ENCODE measurements around the gene TBCD.
A peak's percentile ranks its signal among the peaks of the same experiment; 100 is the strongest.

TBCD gene

DNA sequence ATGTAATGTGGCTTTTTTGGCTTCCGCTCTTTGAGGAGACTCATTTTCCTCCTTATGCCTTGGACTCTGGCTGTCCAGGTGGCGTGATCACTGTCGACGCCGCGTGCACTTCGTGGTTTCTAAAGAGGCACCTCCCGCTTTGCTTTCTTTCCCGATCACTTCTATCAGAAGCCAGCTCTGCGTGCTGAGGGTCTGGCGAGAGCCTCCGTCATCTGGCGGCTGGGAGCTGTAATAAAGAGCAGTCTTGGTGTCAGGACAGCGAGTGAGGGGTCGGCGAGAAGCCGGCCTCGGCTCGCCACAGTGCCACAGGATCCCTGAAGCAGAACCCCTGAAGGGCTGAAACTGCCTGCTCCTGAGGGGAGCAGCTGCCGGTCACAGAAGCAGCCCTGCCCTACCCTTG is 80.5 kb downstream of the TBCD start:
- no peak for DNase-seq (ENCODE audit: low read depth)

DNA sequence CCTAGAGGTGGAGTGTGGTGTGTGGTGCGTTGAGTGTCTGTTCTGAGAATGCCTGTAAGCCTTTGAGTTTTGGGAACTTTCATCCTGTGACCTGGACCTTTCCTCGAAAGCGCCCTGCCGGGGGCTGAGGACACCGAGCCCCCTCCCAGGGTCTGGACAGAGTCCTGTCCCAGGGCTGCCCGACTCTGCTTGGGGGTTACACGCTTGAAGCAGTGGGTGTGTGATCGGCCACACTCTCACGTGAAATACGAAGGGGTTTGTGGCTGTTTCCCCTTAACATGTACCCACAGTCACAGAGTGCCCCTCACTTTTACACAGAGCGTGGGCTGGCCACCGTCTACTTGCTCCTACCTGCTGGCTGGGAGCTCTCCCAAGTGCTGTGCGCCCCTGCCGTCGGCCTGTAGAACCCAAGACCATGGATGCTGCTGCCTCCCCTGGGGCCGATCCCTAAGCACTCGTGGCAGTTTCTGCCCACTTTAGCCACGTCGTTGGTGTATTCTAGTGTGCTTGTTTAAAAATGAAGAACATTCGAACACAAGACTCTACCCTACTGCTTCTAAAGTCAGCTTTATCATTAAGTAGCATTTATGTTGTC is 81.1 kb downstream of the TBCD start:
- no peak for DNase-seq (ENCODE audit: low read depth)

DNA sequence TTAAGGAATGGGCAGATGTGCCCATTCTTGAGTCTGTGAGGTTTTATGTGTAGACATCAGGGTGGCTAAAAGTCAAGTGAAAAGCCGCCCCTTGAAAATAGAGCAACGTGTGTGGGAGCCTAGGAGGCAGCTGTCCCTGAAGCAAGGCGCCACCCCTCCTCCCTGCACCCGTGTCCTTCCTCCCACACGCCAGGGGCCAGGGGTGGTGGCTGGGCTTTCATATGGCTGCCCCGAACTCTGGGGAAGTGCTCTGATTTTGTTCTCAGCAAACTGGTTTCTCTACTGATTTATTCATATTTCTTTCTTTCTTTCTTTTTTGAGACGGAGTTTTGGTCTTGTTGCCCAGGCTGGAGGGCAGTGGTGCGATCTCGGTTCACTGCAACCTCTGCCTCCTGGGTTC is 83.3 kb downstream of the TBCD start:
- no peak for DNase-seq (ENCODE audit: low read depth)

DNA sequence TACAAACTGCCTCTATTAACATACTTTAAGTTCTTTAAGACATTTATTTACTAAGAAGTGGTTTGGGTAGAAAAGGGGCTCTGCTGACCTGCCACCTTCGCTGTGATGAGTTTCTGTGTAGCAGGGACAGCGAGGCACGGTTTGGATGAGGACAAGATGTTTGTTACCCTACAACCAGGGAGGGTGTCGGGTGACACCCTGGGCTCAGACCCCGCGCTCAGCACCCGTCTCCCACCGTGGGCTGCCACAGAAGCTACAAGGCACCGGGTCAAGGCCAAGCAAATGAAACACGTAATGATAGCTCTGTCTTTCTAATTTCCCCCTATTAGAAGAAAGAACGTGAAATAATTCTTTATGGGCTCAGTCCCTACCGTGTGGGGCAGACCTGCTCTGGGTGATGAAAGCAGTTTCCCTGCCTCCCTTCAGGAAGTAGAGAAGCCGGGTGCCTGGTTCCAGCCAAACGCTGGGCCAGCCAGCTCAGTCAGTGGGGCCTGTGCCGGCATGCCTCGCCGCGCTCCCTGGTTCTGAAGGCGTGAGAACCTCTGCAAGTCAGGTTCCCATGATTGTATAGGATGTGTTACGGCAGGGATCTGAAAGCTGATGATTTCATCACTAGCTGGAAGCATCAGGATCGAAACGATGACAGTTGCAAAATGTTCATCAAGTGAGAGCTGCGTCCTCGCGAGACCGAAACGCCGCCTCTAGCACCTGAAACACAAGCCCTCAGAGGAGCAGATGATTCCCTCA is 84.1 kb downstream of the TBCD start:
- DNase-seq (ENCODE audit: low read depth): no peak

DNA sequence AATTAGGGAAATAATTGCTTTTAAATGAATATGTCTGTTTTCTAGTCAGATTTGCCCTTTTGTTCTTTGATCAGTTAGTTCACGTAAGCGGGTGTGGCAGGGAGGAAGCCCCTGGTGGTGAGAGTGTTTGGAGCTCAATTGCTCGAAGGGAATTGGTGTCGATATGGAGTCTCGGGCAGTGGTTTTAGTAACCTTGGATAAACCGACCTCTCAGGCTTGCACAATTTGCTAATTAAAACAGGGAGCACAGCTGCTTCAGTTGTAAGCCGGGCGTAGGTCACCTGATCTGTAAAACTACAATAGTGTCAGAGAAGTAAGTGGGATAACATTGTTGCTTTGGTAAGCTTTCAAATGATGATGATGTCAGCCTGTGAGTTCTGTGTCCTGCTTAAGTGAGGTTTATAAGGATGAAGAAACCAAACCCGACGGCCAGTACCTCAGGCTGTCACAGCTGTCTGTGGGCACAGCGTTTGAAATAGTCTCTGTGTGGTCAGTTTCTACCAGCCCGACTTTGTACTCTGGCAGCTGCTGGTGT is 85.0 kb downstream of the TBCD start:
- DNase-seq (ENCODE audit: low read depth): no peak

DNA sequence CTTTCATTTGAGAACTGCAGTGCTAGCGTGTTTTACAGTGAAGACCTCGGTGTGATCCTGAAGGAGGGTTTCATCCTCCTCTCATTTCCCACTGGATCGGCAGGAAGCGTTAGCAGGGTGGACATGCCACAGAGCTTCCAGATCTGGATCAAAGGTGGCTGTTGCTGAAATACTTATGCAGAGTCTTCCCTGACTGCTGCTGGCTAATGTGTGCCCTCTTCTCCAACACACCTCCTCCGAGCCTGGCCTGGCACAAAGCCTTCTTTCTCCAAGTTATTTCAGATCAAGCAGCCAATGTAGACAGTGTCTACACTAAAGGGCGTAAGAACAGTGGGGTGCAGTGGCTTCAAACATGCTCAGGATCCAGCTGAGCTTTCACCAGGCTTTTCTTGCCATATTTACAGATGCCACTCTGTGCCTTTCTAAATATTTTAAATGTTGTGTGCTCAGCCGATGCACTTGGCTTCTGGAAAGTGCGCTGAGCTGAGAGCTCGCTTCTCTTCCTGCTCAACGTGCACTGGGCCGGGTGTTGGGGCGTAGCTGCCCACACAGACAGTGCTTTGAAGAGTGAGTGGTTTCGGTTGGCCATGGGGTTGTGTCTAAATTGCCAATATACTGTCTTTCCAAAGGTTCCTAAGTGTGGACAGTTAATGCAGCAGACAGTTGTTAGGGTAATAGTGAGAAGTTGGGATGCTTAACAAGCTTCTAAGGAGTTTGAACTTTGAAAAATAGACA is 85.9 kb downstream of the TBCD start:
- no peak for DNase-seq (ENCODE audit: low read depth)

DNA sequence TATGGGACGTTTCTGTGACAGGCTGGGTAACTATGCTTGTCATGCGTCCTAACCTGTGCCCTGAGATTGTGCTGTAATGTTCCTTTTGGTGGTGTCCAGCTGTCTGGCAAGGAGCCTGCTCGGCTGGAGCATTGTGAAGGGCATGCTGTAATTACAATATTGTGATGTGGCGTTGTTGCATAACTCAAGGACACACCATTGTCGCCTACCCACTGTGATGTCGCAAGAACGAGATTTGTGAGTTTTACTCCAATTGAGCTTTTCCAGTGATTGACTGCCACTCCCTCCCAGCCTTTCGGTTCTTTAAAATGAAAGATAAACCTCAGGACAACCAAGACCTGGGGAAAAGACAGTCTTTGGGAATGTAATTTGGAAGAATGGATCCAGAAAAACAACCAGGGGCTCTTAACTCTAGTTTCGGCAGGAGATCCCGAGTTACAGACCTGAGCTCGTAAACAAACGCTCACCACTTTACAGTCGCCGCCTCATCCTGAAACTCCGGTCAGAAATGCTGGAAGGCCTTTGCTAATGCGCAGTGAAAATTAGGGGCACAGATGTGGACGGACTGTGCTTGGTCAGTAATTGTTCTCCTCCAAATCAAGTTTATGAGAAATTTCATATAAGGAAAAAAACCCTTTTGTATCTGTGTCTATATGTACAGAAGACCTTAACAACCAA is 86.7 kb downstream of the TBCD start:
- peak; percentile 65 for DNase-seq (ENCODE audit: low read depth)

DNA sequence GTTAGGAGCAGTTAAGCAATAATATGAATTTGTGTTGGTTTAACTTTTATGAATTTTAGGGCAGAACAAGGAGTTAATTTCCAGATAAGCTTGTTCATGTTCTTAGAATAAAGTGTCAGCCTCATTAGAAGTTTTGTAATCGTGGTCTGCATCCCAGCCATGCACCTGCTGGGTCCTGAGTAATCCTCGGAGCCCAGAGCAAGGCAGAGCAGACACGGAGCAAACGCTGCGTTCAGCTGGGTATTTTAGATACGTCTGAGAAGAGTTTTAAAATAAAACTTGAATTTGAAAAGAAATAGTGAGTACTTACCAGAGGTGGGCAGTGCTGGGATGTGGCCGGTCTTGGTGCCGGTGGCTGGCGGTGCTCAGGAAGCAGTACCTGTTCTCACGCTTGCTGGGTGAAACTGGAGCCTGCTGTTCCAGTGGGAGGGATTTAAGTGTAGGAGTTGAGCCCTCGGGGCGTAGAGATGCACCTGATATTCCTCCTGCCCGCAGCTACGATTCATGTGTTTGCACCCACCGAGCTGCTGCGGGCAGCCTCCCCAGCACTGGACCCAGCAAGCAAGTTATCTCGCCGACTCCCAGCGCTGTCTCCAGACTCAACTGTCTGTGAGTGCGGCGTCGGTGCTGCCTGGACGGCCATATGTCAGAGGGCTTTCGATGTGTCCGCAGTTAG is 87.9 kb downstream of the TBCD start, which contains the start of gene ZNF750:
Gene ZNF750, minus strand, starts transcription at position 406 of the 676 bp plus-strand sequence. CDS start 7,568 bp downstream, outside the sequence.
- DNase-seq (ENCODE audit: low read depth): no peak

DNA sequence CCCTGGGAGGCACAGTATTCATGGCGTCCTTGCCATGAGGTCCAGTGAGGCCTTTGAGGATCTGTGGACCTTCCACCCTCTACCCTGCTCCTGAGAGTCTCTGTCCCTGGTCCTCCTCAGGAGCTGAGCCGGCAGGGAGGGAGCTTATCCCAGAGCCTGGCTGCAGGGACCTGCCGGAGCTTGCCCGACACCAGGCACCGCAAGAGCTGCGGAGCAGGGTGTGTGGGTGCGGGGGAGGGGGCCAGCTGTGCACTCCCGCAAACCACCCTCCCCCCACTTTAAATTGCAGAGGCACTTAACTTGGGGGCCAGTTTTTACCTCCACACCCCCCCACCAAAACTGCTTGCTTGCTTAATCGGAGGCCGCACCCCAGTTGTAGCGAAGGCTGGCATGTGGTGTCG is 88.6 kb downstream of the TBCD start:
- DNase-seq (ENCODE audit: low read depth): no peak

DNA sequence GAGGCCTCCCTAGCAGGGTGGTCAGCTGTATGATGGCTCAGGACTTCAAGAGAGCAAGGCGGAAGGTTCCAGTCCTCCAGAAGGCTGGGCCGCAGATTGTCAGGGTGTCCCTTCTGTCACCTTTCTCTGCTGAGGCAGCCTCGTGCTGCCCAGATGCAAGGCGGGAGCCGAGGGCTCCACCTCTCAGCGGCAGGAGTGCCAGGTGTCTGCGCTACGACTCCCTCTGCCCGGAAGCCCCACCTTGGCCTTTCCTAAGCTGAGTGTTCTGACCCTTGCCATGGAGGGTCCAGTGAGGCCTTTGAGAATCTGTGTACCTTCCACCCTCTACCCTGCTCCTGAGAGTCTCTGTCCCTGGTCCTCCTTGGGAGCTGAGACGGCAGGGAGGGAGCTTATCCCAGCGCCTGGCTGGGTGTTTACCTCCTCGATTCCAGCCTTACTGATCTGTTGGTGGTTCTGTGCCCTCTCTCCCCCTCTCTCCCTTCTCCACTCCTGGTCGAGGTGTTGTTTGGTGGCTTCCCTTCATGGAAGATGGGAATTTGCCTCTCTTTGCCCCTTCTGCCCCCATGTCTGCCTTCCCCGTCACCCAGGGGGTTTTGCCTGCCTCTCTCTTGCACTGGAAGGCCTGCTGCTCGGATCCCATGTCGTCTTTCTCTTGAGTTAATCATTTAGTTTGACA is 90.2 kb downstream of the TBCD start:
- no peak for DNase-seq (ENCODE audit: low read depth)

DNA sequence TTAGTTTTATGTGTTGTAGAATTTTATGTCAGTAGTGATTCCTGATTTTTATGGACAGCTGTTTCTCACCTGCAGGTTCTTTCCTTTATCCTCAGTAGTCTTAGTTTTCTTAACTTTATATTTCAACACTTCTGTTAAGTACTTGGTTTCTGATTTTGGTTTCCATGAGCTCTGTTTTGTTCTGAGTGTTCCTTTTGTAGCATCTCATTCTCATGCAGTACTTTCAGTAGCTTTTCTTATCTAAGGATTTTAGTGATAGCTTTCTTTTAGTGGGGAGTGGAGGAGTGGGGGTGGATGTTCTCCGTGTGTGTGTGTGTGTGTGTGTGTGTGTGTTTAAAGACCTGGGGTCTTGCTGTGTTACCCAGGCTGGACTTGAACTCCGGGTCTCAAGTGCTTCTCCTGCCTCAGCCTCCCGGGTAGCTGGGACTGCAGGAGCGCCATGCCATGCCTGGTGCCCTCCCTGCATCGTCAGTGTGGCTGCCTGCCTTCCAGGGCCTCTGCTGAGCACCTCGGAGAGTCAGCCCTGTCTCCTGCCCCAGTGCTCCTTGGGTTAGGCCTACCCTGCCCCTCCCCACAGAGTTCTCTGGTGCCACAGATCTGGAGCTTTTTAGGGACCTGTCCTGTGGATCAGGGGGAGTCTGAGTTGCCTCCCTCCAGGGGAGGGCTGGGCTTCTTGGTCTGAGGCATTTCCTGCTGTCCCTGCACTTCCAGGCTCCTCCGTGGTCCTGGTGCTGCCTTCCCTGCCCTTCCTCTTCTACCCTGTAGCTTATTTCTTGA is 92.2 kb downstream of the TBCD start:
- no peak for DNase-seq (ENCODE audit: low read depth)

DNA sequence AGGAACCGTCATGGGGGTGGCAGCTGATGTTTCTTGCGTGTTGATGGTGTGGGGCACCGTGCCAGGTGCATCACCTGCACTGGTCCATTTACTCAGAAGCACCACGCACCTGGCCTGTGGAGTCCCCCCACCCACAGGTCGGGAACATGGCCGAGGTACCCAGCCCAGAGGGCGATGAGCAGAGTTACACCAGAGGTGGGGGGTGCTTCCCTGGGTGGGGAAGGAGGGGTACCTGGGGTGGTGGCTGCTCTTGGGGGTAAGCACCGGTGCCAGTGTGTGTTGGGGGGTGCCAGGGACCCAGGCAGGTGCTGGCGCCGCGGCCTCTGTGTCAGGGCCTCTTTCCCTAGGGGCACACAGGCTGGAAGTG is 92.9 kb downstream of the TBCD start:
- no peak for DNase-seq (ENCODE audit: low read depth)

DNA sequence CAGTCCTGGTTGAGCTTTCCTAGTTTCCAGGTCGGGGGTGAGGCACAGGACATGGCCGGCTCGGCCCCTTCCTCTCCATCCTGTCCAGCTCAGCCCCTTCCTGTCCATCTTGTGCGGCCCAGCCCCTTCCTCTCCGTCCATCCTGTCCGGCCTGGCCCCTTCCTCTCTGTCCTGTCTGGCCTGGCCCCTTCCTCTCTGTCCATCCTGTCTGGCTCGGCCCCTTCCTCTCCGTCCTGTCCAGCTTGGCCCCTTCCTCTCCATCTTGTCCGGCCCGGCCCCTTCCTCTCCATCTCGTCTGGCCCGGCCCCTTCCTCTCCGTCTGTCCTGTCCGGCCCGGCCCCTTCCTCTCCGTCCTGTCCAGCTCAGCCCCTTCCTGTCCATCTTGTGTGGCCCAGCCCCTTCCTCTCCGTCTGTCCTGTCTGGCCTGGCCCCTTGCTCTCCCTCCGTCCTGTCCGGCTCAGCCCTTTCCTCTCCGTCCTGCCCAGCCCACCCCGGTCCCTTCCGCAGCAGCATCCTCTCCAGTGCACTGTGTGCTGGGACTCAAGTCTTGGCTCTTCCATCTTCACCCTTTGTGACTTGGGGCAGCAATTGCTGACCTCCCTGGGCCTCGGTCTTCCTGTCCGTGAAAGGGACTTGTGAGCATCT is 93.4 kb downstream of the TBCD start:
- DNase-seq (ENCODE audit: low read depth): no peak

DNA sequence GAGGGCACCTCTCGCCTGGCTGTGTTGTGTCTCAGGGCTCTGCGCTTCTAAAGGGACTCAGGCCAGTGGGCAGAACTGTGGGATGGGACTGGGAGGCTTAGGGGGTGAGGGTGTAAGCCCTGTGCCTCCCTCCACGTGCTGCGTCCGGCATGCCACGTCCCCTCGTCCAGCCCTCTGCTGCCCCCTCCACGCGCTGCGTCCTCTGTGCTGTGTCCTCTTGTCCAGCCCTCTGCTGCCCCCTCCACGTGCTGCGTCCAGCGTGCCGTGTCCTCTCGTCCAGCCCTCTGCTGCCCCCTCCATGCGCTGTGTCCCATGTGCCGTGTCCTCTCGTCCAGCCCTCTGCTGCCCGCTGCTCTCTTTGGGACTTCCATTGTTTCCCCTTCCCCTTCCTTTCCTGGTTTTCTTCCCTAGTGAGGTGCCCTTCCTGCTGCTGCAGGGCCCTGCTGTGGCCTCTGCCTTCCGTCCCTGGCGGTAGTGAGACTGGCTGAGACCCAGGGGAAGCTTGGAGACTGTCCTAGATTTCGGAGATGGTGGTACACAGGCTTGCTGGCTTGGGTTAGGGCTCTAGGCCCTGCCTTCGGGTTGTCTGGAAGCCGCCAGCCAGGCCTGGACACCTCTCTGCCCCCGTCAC is 94.3 kb downstream of the TBCD start:
- DNase-seq (ENCODE audit: low read depth): no peak

DNA sequence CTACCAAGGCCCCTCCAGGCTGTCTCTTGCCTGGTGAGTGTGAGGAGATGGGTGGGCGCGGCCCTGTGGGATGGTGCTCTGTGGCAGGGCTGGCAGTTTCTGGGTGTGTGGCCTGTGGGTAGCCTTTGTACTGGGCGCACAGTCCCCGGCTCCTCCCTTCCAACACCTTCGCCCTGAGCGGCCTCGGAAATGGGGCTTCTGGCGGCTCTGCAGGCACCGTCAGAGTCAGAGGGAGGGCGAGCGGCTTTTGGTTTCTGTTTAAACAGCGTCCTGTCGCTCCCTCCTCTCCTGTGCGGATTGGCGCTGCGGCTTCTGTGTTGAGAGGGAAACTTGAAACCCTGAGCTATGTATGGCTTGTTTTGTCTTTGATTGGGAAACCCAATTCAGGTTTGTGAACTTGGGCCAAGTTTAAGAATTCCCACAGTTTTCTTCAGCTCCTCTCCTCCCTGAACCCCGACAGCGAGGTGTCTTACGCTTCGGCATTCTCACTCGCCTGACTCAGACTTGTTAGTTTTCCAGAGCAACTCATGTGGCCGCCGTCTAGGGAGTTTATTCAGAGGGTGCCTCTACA is 96.2 kb downstream of the TBCD start:
- DNase-seq (ENCODE audit: low read depth): peak; percentile 74

DNA sequence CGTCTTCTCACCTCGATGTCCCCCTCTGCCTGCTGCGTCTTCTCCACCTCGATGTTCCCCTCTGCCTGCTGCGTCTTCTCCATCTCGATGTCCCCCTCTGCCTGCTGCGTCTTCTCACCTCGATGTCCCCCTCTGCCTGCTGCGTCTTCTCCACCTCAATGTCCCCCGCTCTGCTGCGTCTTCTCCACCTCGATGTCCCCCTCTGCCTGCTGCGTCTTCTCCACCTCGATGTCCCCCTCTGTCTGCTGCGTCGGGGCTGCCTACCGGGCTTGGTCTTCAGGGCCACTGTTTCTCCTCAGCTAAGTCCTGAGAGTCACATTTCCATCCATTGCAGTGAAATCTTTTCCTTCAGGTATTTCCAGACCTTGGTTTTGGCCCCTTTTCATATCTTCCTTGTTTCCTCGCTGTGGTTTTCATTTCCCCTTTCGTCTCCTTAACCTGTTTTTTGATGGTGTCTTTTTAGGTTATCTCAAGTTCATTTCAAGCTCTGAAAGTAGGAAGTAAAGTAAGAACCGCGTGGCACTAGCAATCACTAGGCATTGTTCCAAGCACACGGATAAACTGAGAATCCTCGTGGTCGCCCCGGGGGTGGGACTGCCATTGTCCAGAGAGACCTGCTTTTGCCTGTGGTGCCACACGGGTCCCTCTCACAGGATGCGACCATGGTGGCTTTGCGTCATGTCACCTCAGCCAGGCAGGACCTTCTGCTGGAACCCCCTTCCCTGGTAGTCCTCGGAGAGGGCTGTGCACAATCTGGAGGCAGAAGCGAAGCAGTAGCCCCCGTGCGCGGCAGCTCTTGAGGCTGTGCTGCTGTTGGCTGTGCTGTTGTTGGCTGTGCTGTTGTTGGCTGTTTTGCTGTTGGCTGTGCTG is 97.4 kb downstream of the TBCD start:
- no peak for DNase-seq (ENCODE audit: low read depth)

DNA sequence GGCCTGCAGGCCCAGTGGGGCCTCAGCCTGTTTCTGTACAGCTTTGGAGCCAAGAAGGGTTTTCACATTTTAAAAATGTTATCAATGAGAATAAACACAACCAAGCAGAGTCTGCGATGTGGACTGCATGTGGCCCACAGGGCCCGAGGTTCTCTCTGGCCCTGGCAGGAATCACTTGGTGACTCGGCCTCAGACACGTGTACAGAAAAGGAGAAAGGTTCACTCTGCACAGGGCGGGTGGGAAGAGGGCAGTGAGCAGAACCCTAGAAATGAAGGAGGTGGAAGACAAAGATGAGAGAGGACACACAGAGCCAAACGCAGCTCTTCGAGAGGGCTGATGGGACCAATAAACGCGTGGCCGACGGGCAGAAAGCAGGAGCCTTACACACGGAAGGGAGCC is 99.5 kb downstream of the TBCD start:
- no peak for DNase-seq (ENCODE audit: low read depth)

DNA sequence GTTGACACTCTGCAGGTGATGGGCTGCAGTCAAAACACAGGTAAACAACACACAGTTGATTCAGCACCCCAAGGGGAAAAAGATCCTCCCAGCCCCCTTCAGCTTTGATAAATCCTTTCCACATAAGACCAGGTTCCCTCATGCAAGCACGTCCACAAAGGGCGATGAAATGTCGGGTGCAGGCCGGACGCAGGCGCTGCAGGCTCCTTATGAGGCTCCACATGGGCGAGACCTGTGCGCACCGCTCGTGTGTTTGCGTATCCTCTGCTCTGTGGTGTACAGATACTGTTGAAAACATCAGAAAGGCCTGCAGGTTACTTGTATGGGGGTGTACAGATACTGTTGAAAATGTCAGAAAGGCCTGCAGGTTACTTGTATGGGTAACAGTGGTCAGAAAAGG is 102.4 kb downstream of the TBCD start:
- no peak for DNase-seq (ENCODE audit: low read depth)
